ENCODE data around the gene RAB37.

RAB37 gene

DNA sequence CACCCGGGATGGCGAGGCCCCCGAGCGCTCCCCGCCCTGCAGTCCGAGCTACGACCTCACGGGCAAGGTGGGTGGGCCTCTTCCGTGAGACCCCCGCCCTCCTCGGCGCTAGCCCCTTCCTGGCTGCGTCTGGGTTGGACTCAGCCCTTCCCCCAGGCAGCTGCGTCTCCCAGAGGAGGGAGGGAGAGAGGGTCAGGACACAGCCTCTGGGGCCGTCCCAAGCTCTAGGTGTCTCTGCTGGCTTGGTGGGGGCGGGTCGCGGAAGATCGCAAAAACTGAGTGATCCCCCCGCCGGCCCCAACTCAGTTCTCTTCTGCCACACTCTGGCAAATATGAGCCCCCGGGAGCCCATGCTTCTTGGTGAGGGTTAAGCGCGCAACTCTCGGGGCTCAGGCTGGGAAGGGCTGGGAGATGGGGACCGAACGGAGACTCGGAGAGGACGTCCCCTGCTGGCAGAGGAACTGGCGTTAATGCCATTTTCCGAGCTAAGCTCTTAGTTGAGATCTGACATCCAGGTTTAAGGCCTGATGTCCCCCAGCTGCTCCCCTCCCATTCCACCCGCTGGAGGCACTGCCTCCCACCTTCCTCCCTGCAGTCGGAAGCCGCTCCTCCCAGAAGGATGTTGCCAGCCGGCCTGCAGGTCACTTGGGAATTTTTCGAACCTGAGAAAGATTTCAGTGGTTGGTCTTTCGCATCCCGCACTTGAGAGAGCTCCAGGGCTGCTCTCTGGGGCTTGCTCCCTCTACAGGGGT, 419 bp downstream of the RAB37 start:
- Histone ChIP-seq H3K9ac (ENCODE audit: low read length in 2 of 2) (no peak overlapping the region), H3K4me3 (ENCODE audit: low read length in 2 of 2) (peak overlapping the region; percentile 43 to 52), H3K27ac (ENCODE audit: low read length) (no peak overlapping the region), H3K9me3 (ENCODE audit: control insufficient read depth in 2 of 2, low read length in 2 of 2) (no peaks in the 10 kb centered on the region), H3K36me3 (ENCODE audit: control insufficient read depth in 2 of 2, insufficient read depth in 2 of 2, low read length in 2 of 2) (no peaks in the 10 kb centered on the region), H3K27me3 (ENCODE audit: control insufficient read depth in 1 of 2, insufficient read depth in 2 of 2, low read length in 2 of 2) (peaks cover 51 to 66% of the 10 kb centered on the region in 2 donors), H3K4me1 (ENCODE audit: control insufficient read depth, insufficient read depth, low read length) (peaks cover 15% of the 10 kb centered on the region)

DNA sequence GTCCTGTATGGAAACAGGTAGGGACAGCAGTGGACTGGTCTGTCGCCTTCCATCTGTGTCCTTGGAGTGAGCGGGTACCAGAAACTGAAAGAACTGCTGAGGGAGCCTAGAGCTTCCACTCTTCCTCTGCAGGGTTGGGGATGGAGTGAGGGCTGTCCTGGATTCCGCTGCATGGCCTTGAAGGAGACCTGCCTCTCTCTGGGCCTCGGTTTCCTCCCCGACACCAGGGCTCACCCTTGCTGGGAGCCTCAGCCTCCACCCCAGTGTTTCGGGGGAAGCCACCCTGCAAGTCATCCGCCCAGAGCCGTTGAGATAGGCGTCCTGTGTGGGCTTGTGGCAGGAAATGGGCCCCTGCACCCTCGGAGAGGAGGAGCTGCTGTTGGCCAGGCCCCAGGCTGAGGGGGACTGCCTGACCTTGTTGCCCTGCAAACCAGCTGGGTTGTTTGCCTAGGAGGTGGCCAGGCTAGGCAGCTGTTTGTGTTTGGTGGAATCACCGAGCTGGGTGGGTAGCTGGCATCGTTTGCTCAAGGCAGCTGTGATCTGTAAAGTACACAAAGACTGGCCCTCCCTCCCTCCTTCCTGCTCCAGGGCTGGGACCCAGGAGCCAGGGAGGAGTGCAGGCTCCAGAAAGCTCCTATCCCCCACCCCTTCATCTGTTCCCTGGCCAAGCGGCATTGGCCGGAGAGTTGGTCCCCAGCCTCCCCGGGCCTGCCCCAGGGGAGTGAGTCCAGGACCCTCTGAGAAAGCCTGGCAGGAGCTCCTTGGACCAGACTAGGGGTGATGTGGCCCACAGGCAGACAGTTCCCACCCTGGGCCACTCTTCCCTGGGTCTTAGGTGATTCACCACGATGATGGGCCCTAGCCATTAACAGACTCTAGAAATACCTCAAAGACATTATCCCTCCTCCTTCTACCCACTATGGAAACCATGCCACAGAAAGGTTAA, 1.3 kb downstream of the RAB37 start:
- Histone ChIP-seq H3K27ac (ENCODE audit: low read length) (no peak overlapping the region), H3K9ac (ENCODE audit: low read length in 2 of 2) (peak overlapping the region in 1 of 2 donors; percentile 42), H3K4me3 (ENCODE audit: low read length in 2 of 2) (peak overlapping the region; percentile 43 to 44), H3K27me3 (ENCODE audit: control insufficient read depth in 1 of 2, insufficient read depth in 2 of 2, low read length in 2 of 2) (peaks cover 44 to 58% of the 10 kb centered on the region in 2 donors), H3K4me1 (ENCODE audit: control insufficient read depth, insufficient read depth, low read length) (peaks cover 15% of the 10 kb centered on the region), H3K36me3 (ENCODE audit: control insufficient read depth in 2 of 2, insufficient read depth in 2 of 2, low read length in 2 of 2) (no peaks in the 10 kb centered on the region), H3K9me3 (ENCODE audit: control insufficient read depth in 2 of 2, low read length in 2 of 2) (no peaks in the 10 kb centered on the region)

DNA sequence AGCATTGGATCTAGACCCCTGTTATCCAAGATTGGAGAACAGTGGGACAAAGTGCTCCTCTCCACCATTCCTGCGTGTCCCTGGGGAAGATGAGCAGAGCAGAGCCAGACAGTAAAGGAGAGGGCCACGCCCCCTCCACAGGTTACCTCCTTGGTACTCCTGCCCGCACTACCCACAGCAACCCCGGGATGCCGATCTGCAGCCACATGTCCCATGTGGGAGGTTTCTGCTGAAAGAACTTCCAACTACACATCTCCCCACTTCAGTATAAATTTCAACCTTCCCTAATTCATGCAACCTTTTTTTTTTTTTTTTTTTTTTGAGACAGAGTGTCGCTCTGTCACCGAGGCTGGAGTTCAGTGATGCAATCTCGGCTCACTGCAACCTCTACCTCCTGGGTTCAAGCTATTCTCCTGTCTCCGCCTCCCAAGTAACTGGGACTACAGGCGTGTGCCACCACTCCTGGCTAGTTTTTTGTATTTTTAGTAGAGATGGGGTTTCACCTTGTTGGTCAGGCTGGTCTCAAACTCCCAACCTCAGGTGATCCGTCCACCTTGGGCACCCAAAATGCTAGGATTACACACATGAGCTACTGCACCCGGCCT, 2.3 kb downstream of the RAB37 start:
- Histone ChIP-seq H3K4me3 (ENCODE audit: low read length in 2 of 2) (no peak overlapping the region), H3K36me3 (ENCODE audit: control insufficient read depth in 2 of 2, insufficient read depth in 2 of 2, low read length in 2 of 2) (no peaks in the 10 kb centered on the region), H3K27ac (ENCODE audit: low read length) (no peak overlapping the region), H3K27me3 (ENCODE audit: control insufficient read depth in 1 of 2, insufficient read depth in 2 of 2, low read length in 2 of 2) (peaks cover 41 to 49% of the 10 kb centered on the region in 2 donors), H3K9me3 (ENCODE audit: control insufficient read depth in 2 of 2, low read length in 2 of 2) (no peaks in the 10 kb centered on the region), H3K9ac (ENCODE audit: low read length in 2 of 2) (no peak overlapping the region), H3K4me1 (ENCODE audit: control insufficient read depth, insufficient read depth, low read length) (peaks cover 15% of the 10 kb centered on the region)

DNA sequence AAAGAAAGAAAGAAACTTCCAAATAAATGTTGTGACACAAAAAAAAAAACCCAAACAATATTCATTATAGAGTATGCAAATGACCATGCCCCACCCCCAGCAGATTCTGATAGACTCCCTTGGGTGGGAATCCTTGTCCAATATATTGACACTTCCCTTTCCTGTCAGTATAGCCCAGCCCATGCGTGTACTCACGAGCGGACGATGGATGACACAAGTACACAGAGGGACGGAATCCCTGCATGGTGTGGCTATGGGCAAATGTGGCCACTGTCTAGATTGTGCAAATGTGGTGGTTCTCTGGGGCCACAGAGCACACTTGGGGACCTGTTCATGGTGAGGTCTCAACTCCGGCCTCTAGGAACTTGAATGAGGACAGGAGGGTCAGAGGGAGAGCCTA, 3.1 kb downstream of the RAB37 start:
- H3K27ac ChIP-seq (ENCODE audit: low read length), result no peak overlapping the region
- no peak overlapping the region for H3K9ac ChIP-seq (ENCODE audit: low read length in 2 of 2)
- H3K27me3 ChIP-seq (ENCODE audit: control insufficient read depth in 1 of 2, insufficient read depth in 2 of 2, low read length in 2 of 2), result peaks cover 41 to 51% of the 10 kb centered on the region in 2 donors
- no peaks in the 10 kb centered on the region for H3K36me3 ChIP-seq (ENCODE audit: control insufficient read depth in 2 of 2, insufficient read depth in 2 of 2, low read length in 2 of 2)
- H3K4me1 ChIP-seq (ENCODE audit: control insufficient read depth, insufficient read depth, low read length), result peaks cover 21% of the 10 kb centered on the region
- no peaks in the 10 kb centered on the region for H3K9me3 ChIP-seq (ENCODE audit: control insufficient read depth in 2 of 2, low read length in 2 of 2)
- H3K4me3 ChIP-seq (ENCODE audit: low read length in 2 of 2), result no peak overlapping the region

DNA sequence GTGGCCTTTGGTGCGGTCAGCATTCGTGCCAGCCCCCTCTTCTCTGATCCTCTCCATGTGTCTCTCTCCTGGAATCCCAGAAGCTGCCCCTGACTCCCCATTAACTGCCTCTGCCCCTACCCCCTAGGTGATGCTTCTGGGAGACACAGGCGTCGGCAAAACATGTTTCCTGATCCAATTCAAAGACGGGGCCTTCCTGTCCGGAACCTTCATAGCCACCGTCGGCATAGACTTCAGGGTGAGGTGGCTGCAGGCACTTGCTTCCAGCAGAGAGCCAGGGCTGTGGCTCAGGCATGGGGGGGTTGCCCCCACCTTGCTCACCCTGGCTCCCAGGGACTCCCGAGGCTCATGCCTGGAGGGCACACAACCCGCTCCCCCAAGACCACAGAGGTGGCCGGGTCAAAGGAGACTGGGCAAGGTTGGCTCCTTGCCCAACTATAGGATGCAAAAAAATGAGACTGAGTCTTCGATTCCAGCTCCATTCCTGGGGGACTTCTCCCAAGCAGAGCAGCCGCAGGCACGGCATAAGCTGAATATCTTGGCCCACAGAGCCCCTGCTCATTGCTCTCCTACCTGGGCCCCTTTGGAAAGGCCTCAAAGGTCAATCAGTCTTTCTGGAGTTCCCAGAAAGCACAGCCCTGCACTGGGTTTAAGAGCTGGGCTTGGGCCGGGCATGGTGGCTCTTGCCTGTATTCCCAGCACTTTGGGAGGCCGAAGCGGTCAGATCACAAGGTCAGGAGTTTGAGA, 3.8 kb downstream of the RAB37 start:
- Histone ChIP-seq H3K4me1 (ENCODE audit: control insufficient read depth, insufficient read depth, low read length) (peaks cover 21% of the 10 kb centered on the region), H3K4me3 (ENCODE audit: low read length in 2 of 2) (no peak overlapping the region), H3K36me3 (ENCODE audit: control insufficient read depth in 2 of 2, insufficient read depth in 2 of 2, low read length in 2 of 2) (no peaks in the 10 kb centered on the region), H3K27me3 (ENCODE audit: control insufficient read depth in 1 of 2, insufficient read depth in 2 of 2, low read length in 2 of 2) (peaks cover 41 to 51% of the 10 kb centered on the region in 2 donors), H3K27ac (ENCODE audit: low read length) (no peak overlapping the region), H3K9ac (ENCODE audit: low read length in 2 of 2) (no peak overlapping the region), H3K9me3 (ENCODE audit: control insufficient read depth in 2 of 2, low read length in 2 of 2) (no peaks in the 10 kb centered on the region)

GRCh38 chr17:74742153-74742515, 5.1 kb downstream of the RAB37 start:
- Histone ChIP-seq H3K27ac (ENCODE audit: low read length) (no peak overlapping the region), H3K9me3 (ENCODE audit: control insufficient read depth in 2 of 2, low read length in 2 of 2) (no peaks in the 10 kb centered on the region), H3K4me1 (ENCODE audit: control insufficient read depth, insufficient read depth, low read length) (peaks cover 20% of the 10 kb centered on the region), H3K36me3 (ENCODE audit: control insufficient read depth in 2 of 2, insufficient read depth in 2 of 2, low read length in 2 of 2) (no peaks in the 10 kb centered on the region), H3K9ac (ENCODE audit: low read length in 2 of 2) (no peak overlapping the region), H3K4me3 (ENCODE audit: low read length in 2 of 2) (no peak overlapping the region), H3K27me3 (ENCODE audit: control insufficient read depth in 1 of 2, insufficient read depth in 2 of 2, low read length in 2 of 2) (peaks cover 38 to 41% of the 10 kb centered on the region in 2 donors)

- no peaks in the 10 kb centered on the region for H3K9me3 ChIP-seq (ENCODE audit: control insufficient read depth in 2 of 2, low read length in 2 of 2)
- no peak overlapping the region for H3K27ac ChIP-seq (ENCODE audit: low read length)
- peaks cover 29 to 31% of the 10 kb centered on the region in 2 donors for H3K27me3 ChIP-seq (ENCODE audit: control insufficient read depth in 1 of 2, insufficient read depth in 2 of 2, low read length in 2 of 2)
- no peak overlapping the region for H3K4me3 ChIP-seq (ENCODE audit: low read length in 2 of 2)
- H3K36me3 ChIP-seq (ENCODE audit: control insufficient read depth in 2 of 2, insufficient read depth in 2 of 2, low read length in 2 of 2), result no peaks in the 10 kb centered on the region
- peaks cover 12% of the 10 kb centered on the region for H3K4me1 ChIP-seq (ENCODE audit: control insufficient read depth, insufficient read depth, low read length)
- no peak overlapping the region for H3K9ac ChIP-seq (ENCODE audit: low read length in 2 of 2)
Observed at GRCh38 chr17:74742978-74743545, 6.0 kb downstream of the RAB37 start.

GRCh38 chr17:74743755-74744154, 6.7 kb downstream of the RAB37 start:
- H3K36me3 ChIP-seq (ENCODE audit: control insufficient read depth in 2 of 2, insufficient read depth in 2 of 2, low read length in 2 of 2), result no peaks in the 10 kb centered on the region
- no peaks in the 10 kb centered on the region for H3K9me3 ChIP-seq (ENCODE audit: control insufficient read depth in 2 of 2, low read length in 2 of 2)
- no peak overlapping the region for H3K4me3 ChIP-seq (ENCODE audit: low read length in 2 of 2)
- H3K4me1 ChIP-seq (ENCODE audit: control insufficient read depth, insufficient read depth, low read length), result peaks cover 11% of the 10 kb centered on the region
- peak overlapping the region in 1 of 2 donors; percentile 29 for H3K9ac ChIP-seq (ENCODE audit: low read length in 2 of 2)
- no peak overlapping the region for H3K27ac ChIP-seq (ENCODE audit: low read length)
- peaks cover 22 to 28% of the 10 kb centered on the region in 2 donors for H3K27me3 ChIP-seq (ENCODE audit: control insufficient read depth in 1 of 2, insufficient read depth in 2 of 2, low read length in 2 of 2)

DNA sequence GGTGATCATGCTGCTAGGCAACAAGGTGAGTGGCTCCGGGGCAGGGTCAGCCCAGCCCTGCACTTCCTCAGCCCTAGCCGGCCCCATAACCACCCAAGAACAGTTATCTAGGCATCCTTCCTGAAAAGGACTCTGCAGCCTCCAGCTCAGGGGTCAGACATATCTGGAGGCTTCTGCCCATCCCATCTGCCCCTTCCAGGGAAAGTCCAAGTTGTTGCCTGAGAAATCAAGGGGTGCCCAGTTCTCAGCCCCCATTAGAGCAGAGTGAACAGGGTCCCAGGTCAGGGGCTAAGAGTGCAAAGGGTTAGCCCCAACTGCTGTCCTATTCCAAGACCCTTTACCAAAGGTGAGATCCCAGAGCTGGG, 7.3 kb downstream of the RAB37 start:
- Histone ChIP-seq H3K27ac (ENCODE audit: low read length) (no peak overlapping the region), H3K36me3 (ENCODE audit: control insufficient read depth in 2 of 2, insufficient read depth in 2 of 2, low read length in 2 of 2) (no peaks in the 10 kb centered on the region), H3K4me1 (ENCODE audit: control insufficient read depth, insufficient read depth, low read length) (peaks cover 16% of the 10 kb centered on the region), H3K27me3 (ENCODE audit: control insufficient read depth in 1 of 2, insufficient read depth in 2 of 2, low read length in 2 of 2) (peaks cover 16 to 26% of the 10 kb centered on the region in 2 donors), H3K4me3 (ENCODE audit: low read length in 2 of 2) (peak overlapping the region in 1 of 2 donors; percentile 60), H3K9me3 (ENCODE audit: control insufficient read depth in 2 of 2, low read length in 2 of 2) (no peaks in the 10 kb centered on the region), H3K9ac (ENCODE audit: low read length in 2 of 2) (no peak overlapping the region)

Data from stomach smooth muscle (tissue), 2 donors.